ENCODE data around the gene ZBTB16.
A peak's percentile ranks its signal among the peaks of the same experiment; 100 is the strongest.

ZBTB16 gene

GRCh38 chr11:114133548-114134329, 74.2 kb downstream of the ZBTB16 start:
- TF ChIP-seq POLR2AphosphoS5 (IDR thresholded peaks at IDR 0.05; ENCODE audit: low read depth) = no peak
- no peak for TF ChIP-seq CTCF (IDR thresholded peaks at IDR 0.05; ENCODE audit: insufficient read depth, low read length)
- no peak for TF ChIP-seq REST (IDR thresholded peaks at IDR 0.05; ENCODE audit: insufficient replicate concordance, low read depth)
- TF ChIP-seq SPI1 (IDR thresholded peaks at IDR 0.05; ENCODE audit: borderline replicate concordance, low read depth) = no peak
- no peak for TF ChIP-seq GABPA (IDR thresholded peaks at IDR 0.05; ENCODE audit: low read depth)
- H3K27ac ChIP-seq (replicated peaks) = peak overlapping the region; percentile 76; the same call in 1 of the 2 replicates
- no peak for DNase-seq (ENCODE audit: low read depth in 1 of 2, low spot score in 1 of 2)
- H3K4me3 ChIP-seq (replicated peaks; ENCODE audit: insufficient read depth, low read length) = no peak overlapping the region
- H3K27me3 ChIP-seq (ENCODE audit: insufficient read depth, poor library complexity, severe bottlenecking) = no peaks in the 10 kb centered on the region

- Histone ChIP-seq H3K4me3 (replicated peaks; ENCODE audit: insufficient read depth, low read length) (no peak overlapping the region), H3K27ac (replicated peaks) (peak overlapping the region; percentile 76), H3K27me3 (ENCODE audit: insufficient read depth, poor library complexity, severe bottlenecking) (no peaks in the 10 kb centered on the region)
- TF ChIP-seq CTCF (IDR thresholded peaks at IDR 0.05; ENCODE audit: insufficient read depth, low read length) (no peak), REST (IDR thresholded peaks at IDR 0.05; ENCODE audit: insufficient replicate concordance, low read depth) (no peak), GABPA (IDR thresholded peaks at IDR 0.05; ENCODE audit: low read depth) (no peak), SPI1 (IDR thresholded peaks at IDR 0.05; ENCODE audit: borderline replicate concordance, low read depth) (no peak), POLR2AphosphoS5 (IDR thresholded peaks at IDR 0.05; ENCODE audit: low read depth) (no peak)
- peak; percentile 35 to 73 for DNase-seq (ENCODE audit: low read depth in 1 of 2, low spot score in 1 of 2)
These were observed 75.4 kb downstream of the ZBTB16 start for GRCh38 chr11:114134870-114135269.

GRCh38 chr11:114135737-114136151, 76.2 kb downstream of the ZBTB16 start:
- Histone ChIP-seq H3K27me3 (ENCODE audit: insufficient read depth, poor library complexity, severe bottlenecking) (no peaks in the 10 kb centered on the region), H3K4me3 (replicated peaks; ENCODE audit: insufficient read depth, low read length) (no peak overlapping the region), H3K27ac (replicated peaks) (peak overlapping the region; percentile 76)
- TF ChIP-seq GABPA (IDR thresholded peaks at IDR 0.05; ENCODE audit: low read depth) = no peak
- TF ChIP-seq POLR2AphosphoS5 (IDR thresholded peaks at IDR 0.05; ENCODE audit: low read depth) = peak; percentile 40; the same call in 1 of the 2 replicates
- TF ChIP-seq SPI1 (IDR thresholded peaks at IDR 0.05; ENCODE audit: borderline replicate concordance, low read depth) = peak; percentile 79; the same call in 1 of the 2 replicates
- DNase-seq (ENCODE audit: low read depth in 1 of 2, low spot score in 1 of 2) = peak; percentile 67 to 84

GRCh38 chr11:114136686-114137640, 77.5 kb downstream of the ZBTB16 start:
- peak overlapping the region; percentile 76 for H3K27ac ChIP-seq (replicated peaks)
- H3K4me3 ChIP-seq (replicated peaks; ENCODE audit: insufficient read depth, low read length) = no peak overlapping the region
- DNase-seq (ENCODE audit: low read depth in 1 of 2, low spot score in 1 of 2) = no peak
- TF ChIP-seq POLR2AphosphoS5 (IDR thresholded peaks at IDR 0.05; ENCODE audit: low read depth) (no peak), CTCF (IDR thresholded peaks at IDR 0.05; ENCODE audit: insufficient read depth, low read length) (no peak), REST (IDR thresholded peaks at IDR 0.05; ENCODE audit: insufficient replicate concordance, low read depth) (no peak), GABPA (IDR thresholded peaks at IDR 0.05; ENCODE audit: low read depth) (no peak), SPI1 (IDR thresholded peaks at IDR 0.05; ENCODE audit: borderline replicate concordance, low read depth) (no peak; the same call in 1 of the 2 replicates)
- H3K27me3 ChIP-seq (ENCODE audit: insufficient read depth, poor library complexity, severe bottlenecking) = no peaks in the 10 kb centered on the region

Measured in HL-60 (cell line).